GM19397 (cell line): ENCODE measurements around the gene SKIL.

ENCODE experiments used
- ATAC-seq: cut with Tn5 transposase; IDR thresholded peaks from one replicate; pipeline ENCODE4 v1.9.1; 2021; ENCODE audit warnings: mild to moderate bottlenecking, moderate library complexity; ENCODE audit not compliant: unreplicated experiment

Gene SKIL

DNA sequence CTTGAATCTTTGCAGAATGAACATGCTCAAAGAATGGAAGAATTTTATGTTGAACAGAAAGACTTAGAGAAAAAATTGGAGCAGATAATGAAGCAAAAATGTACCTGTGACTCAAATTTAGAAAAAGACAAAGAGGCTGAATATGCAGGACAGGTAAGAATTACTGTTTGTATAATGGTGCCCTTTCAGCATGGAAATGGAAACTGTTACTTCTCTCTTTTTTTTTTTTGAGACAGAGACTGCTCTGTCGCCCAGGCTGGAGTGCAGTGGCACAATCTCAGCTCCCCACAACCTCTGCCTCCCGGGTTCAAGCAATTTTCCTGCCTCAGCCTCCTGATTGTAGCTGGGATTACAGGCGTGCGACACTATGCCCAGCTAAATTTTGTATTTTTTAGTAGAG is 33.6 kb downstream of the SKIL start:
- no peak for ATAC-seq

- ATAC-seq: no peak
Observed at GRCh38 chr3:170397685-170398084, 40.2 kb downstream of the SKIL start.

DNA sequence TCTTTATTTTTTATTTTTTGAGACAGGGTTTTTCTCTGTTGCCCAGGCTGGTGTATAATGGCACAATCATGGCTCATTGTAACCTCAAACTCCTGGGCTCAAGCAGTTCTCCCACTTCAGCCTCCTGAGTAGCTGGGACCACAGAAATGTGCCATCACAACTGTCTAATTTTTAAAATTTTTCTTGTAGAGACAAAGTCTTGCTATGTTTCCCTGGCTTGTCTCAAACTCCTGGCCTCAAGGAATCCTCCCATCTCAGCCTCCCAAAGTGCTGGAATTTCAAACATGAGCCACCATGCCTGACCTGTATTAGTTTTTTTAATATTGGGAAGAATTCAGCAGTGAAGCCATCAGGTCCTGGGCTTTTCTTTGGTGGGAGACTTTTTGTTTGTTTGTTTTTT is 47.6 kb downstream of the SKIL start:
- no peak for ATAC-seq

GRCh38 chr3:170410428-170411029 is 53.0 kb downstream of the SKIL start:
- no peak for ATAC-seq

DNA sequence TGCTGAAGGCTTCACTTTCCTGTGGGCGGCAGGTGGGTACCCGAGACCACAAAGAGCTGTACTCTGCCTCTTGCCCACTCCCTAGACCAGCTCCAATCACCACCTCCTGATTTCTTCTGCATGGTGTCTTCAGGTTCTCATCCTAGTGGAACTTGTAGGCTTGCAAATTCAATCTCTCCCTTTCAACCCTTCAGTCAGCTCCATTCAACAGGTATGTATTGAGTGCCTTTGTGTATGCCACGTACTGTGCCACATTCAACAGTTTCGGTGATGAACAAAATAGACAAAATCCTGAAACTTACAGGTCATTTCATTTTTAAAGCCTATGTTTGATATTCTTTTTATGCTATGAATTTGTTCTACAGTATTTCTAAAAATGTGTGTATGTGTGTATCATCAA is 55.8 kb downstream of the SKIL start:
- no peak for ATAC-seq

DNA sequence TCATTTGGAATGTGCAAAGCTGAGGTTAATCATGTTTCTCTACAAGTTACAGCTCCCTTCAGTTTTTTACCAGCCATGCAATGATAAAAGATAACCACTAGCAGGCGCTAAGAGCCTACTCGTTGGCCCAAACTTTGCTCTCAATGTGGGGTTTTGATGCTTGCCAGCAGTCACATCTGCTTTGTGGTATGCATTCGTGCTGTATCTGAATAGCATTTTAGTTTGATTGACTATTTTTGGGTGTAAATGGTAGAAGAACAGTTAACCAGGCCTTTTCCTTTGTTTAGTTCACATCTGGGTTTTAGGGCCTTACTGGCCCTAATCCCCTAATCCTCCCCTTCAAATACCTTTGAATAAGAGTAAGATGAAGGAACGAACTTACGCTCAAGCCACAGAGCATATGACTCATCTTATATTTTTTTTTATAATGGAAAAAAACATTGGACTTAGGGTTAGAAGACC is 56.7 kb downstream of the SKIL start:
- no peak for ATAC-seq

DNA sequence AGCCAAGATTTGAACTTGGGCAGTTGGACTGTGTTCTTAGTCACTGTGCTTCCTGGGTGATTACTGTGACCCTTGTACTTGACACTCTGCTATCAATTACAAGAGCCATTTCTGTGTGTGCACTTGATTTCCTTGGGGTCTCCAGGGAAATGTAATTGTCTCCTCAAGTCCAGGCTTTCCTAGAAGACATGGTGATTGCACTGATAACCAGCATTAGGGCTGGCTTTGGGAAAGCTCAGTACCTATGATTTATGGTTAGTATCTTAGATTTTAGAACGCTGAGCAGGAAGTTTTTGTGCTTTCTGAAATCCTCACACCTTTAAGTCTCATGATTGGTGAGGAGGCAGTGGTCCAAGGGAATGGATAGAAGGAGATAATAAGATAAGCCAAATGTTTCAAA is 59.6 kb downstream of the SKIL start:
- ATAC-seq: no peak

GRCh38 chr3:170418422-170419398 is 61.2 kb downstream of the SKIL start, which contains the start of gene CLDN11:
Gene CLDN11 (plus strand): TSS chr3:170418868. CDS start chr3:170419067, 199 bp downstream.
- ATAC-seq: no peak

DNA sequence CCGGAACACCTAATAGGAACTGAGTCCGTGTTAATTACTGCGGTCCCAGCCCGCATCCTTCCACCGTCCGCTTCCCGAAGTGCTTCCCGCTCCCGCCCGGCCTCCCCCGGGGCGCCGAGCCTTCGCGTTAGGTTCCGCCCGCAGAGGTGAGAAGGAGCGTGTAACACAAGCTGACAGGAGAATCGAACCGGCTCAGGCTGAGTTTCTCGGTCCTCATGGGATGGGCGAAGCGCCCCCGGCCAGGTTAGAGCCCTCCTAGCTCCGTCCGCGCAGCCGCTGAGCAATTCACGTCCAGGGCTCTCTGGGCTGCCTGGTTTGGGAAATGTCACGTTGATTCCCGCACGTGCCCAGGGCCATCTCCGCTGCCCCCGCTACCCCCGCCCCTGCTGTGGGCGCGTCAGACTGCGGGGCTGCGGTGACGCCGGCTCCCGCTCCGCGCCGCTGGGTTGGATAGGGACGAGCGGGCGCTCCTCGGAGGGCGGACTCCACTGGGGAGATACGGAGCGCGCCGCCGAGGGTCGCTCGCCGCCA is 62.1 kb downstream of the SKIL start:
- no peak for ATAC-seq

GRCh38 chr3:170420307-170420821 is 62.8 kb downstream of the SKIL start:
- no peak for ATAC-seq

- ATAC-seq: no peak
Observed at GRCh38 chr3:170421111-170421641, 63.7 kb downstream of the SKIL start.

- ATAC-seq: no peak
Observed at GRCh38 chr3:170421758-170422157, 64.2 kb downstream of the SKIL start.

DNA sequence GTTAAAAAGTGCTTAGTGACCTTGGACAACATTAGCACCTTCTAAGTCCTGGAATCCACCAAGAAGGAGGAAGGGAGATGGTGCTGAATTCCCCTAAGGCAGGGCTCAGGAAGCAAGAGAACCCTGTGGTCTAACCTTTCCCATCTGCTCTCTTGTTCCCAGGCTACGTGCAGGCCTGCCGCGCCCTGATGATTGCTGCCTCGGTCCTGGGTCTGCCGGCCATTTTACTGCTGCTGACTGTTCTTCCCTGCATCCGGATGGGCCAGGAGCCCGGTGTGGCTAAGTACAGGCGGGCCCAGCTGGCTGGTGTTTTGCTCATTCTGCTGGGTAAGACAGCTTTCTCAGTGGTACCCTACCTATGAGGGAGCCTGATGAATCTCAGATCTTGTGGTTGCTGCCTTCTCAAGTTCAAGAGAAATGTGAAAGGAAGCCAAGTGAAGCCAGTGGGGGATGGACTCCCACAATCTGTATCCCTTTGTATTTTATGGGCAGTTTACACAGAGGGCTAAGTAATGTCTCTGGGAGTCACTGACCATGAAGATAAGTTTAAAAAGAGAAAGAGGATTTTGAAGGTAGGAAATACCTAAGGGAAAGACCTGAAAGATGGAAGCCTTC is 65.6 kb downstream of the SKIL start:
- ATAC-seq: no peak

DNA sequence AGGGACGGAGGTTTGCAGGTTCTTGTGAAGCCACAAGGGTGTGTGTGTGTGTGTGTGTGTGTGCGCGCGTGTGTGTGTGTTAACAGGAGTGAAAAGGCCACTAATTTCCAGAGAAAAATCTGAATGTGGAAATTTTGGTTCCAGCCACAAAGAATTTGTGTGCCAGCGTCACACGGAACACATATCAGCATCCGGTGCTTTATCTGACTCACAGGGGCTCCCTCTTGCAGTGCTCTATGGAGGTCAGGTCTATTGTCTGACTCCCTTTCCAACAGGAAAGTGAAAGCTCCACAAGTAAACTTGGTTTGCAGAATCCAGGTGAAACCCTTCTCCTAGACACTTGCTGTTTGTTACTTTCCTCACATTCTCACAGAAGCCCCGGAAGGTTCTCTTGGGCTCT is 67.4 kb downstream of the SKIL start:
- no peak for ATAC-seq

DNA sequence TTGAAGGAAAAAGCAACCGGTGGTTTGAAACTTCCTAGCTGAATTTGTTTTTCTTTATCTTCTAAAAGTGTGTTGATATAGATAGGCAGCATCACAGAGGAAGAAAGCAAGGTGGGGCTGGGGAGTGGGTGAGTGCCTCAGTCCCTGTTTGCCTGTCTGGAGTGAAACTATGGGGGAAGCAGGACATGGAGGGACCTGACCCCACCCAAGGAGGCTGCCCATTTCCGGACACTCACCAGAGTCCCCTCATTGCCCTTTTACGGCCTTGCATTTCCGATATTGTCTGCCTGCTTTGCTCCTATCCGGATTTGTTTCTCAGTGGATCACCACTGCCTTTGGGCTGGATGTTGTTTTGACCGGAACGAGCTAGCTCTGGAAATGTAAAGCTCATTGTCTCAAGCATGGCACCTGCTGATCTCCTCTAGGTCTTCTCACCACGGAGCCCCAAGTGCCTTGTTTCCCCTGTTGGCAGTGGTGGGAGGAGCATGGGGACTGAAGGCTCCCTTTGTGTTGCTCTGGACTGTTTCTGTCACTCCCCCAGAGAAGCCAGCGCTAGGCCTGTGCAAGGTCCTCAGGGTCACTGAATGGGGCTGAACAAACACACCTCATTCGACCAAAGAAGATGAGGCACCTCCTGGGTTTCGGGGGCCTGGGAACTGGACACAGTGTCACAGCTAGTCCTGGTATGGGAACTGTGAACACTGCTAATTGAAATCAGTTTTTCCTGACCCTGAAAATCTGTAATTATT is 68.2 kb downstream of the SKIL start:
- no peak for ATAC-seq

DNA sequence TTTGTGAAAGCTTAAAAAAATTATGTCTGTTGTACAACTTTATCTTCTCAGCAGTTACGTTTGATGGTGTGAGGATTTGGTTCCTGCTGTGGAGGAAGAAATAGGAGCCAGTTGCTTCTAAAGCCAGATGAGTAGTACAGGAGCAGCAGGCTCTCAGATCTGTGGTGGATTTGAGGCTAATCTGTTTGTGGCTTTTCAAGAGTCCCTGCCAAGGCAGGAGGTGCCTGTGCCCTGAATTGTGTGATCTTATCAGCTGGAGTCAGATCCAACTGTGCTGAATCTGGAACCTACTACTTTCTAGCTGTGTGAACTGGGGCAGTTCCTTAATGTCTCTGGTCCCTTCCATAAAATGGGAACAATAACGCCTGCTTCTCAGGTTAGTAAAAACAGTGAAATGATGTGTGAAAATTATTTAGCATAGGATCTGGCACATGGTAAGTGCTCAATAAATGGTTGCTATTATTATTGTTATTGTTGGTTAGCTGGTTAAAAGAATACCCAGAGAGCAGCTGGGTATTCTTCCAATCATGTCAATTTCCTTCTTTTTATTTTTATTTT is 68.8 kb downstream of the SKIL start:
- no peak for ATAC-seq

GRCh38 chr3:170428095-170428494 is 70.6 kb downstream of the SKIL start:
- no peak for ATAC-seq

GRCh38 chr3:170429050-170429449 is 71.5 kb downstream of the SKIL start:
- no peak for ATAC-seq

DNA sequence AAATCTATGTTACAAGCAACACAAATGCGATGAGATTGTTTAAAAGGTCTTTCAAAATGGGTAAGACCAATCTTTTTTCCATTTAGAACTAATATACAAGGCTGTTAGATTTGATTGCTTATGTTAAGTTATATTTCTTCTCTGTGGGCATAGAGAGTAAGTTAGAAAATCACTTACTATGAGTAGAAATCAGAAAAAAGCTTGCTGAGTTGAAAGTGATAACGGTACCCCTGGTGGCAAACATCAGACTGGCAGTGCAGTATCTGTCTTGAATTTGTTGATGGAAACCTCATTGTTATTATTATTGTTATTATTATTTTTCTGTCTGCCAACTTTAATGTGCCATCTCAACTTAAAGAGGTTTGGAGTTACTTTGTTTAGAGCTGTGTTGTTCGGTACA is 73.5 kb downstream of the SKIL start:
- ATAC-seq: no peak

DNA sequence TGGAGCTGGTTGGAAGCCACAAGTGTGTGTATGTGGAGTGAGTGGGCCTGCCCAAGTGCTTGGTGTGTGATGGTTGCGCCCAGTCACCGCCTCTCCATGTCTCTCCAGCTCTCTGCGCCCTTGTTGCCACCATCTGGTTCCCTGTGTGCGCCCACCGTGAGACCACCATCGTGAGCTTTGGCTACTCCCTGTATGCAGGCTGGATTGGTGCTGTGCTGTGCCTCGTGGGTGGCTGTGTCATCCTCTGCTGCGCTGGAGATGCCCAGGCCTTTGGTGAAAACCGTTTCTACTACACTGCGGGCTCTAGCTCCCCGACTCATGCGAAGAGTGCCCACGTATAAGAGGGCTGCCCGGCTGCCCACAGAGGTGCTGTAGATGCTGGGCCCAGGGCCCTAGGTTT is 74.9 kb downstream of the SKIL start:
- ATAC-seq: no peak
